NB4 (cell line): Measurements from ENCODE around the gene PTPN4.

Experiments used
- DNase-seq: peaks from one replicate; pipeline ENCODE4 v3.0.0; 2010; ENCODE audit warnings: low read depth
- H3K4me3 ChIP-seq: one replicate; pipeline ENCODE4 v1.5.1; 2011; ENCODE audit warnings: mild to moderate bottlenecking, low read depth, low read length, moderate library complexity
- MYC ChIP-seq: IDR thresholded peaks from 2 replicates; pipeline ENCODE4 v1.6.1; 2011; ENCODE audit warnings: low read depth, low read length
- POLR2A ChIP-seq: IDR thresholded peaks from 2 replicates; pipeline ENCODE4 v1.6.1; 2011; ENCODE audit warnings: mild to moderate bottlenecking; ENCODE audit not compliant: insufficient read length; ENCODE audit errors: extremely low read depth
- TF ChIP-seq, protein P1 (sequence below): IDR thresholded peaks from one replicate; pipeline ENCODE4 v1.5.1; 2012; ENCODE audit warnings: low read depth, low read length
- TF ChIP-seq, protein P2 (sequence below): IDR thresholded peaks from 2 replicates; pipeline ENCODE4 v1.6.1; 2011; ENCODE audit warnings: low read depth, low read length

Gene PTPN4

DNA sequence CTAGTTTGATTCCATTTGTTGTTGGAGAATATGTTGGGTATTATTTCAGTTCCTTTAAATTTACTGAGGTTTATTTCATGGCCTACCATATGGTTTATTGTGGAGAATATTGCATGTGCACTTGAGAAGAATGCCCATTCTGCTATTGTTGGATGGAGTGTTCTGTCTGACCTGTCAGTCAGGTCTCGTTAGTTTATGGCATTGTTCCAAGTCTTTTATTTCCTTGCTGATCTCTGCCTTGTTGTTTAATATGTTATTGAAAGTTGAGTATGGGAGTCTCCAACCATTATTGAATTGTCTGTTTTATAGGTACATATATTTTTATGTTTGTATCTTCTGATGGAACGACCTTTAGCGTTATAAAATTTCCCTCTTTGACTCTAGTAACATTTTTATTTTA lies 86.3 kb downstream of the PTPN4 start:
- DNase-seq: no peak
- TF ChIP-seq POLR2A (no peak), MYC (no peak)
- TF ChIP-seq, protein P1, sequence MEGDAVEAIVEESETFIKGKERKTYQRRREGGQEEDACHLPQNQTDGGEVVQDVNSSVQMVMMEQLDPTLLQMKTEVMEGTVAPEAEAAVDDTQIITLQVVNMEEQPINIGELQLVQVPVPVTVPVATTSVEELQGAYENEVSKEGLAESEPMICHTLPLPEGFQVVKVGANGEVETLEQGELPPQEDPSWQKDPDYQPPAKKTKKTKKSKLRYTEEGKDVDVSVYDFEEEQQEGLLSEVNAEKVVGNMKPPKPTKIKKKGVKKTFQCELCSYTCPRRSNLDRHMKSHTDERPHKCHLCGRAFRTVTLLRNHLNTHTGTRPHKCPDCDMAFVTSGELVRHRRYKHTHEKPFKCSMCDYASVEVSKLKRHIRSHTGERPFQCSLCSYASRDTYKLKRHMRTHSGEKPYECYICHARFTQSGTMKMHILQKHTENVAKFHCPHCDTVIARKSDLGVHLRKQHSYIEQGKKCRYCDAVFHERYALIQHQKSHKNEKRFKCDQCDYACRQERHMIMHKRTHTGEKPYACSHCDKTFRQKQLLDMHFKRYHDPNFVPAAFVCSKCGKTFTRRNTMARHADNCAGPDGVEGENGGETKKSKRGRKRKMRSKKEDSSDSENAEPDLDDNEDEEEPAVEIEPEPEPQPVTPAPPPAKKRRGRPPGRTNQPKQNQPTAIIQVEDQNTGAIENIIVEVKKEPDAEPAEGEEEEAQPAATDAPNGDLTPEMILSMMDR: no peak
- TF ChIP-seq, protein P2, sequence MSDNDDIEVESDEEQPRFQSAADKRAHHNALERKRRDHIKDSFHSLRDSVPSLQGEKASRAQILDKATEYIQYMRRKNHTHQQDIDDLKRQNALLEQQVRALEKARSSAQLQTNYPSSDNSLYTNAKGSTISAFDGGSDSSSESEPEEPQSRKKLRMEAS: no peak
- no peak overlapping the region for H3K4me3 ChIP-seq

GRCh38 chr2:119849838-119850565 lies 90.3 kb downstream of the PTPN4 start:
- DNase-seq: no peak
- H3K4me3 ChIP-seq: no peak overlapping the region
- TF ChIP-seq, protein P2: no peak
- TF ChIP-seq, protein P1: no peak
- TF ChIP-seq POLR2A: no peak
- TF ChIP-seq MYC: no peak

- DNase-seq: no peak
- TF ChIP-seq MYC: no peak
- no peak for TF ChIP-seq POLR2A
- TF ChIP-seq, protein P1: no peak
- TF ChIP-seq, protein P2: no peak
- H3K4me3 ChIP-seq: no peak overlapping the region
These were observed 92.5 kb downstream of the PTPN4 start for GRCh38 chr2:119852214-119852613.

GRCh38 chr2:119853777-119854399 lies 94.2 kb downstream of the PTPN4 start:
- no peak overlapping the region for H3K4me3 ChIP-seq
- DNase-seq: no peak
- TF ChIP-seq, protein P1: no peak
- TF ChIP-seq MYC (no peak), POLR2A (no peak)
- TF ChIP-seq, protein P2: no peak

DNA sequence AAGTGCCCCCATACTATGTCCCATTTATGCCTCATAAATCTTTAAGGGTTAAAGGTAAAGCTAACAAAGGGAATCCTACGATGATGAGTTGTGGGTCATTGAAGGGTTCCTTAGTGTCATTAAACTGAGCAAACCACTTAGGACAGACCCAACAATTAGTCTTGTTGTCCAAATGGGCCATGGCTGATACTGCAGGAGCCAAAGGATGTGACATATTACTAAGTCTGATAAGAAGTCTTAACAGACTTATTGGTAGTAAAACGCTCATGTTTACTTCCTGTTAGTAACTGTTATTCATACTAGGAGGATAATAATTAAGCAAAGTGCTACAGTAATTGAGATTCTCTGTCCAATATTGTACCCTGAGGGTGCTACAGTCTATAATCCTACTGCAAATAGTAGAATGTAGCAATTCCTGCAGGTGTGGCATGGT lies 96.8 kb downstream of the PTPN4 start:
- TF ChIP-seq POLR2A (no peak), MYC (no peak)
- TF ChIP-seq, protein P1: no peak
- TF ChIP-seq, protein P2: no peak
- no peak overlapping the region for H3K4me3 ChIP-seq
- no peak for DNase-seq
